Measurements from ENCODE around the gene SNCB.

Gene SNCB

GRCh38 chr5:176644294-176644693, 14.0 kb upstream of the SNCB start:
- no peak for DNase-seq (ENCODE audit: low read depth)

GRCh38 chr5:176643491-176644219, 13.3 kb upstream of the SNCB start:
- DNase-seq (ENCODE audit: low read depth): no peak

GRCh38 chr5:176642675-176643490, 12.5 kb upstream of the SNCB start:
- DNase-seq (ENCODE audit: low read depth): no peak

GRCh38 chr5:176640616-176641015, 10.3 kb upstream of the SNCB start:
- no peak for DNase-seq (ENCODE audit: low read depth)

GRCh38 chr5:176639981-176640380, 9.6 kb upstream of the SNCB start:
- DNase-seq (ENCODE audit: low read depth): no peak

- no peak for DNase-seq (ENCODE audit: low read depth)
Measured at GRCh38 chr5:176639208-176639607, 8.9 kb upstream of the SNCB start.

- DNase-seq (ENCODE audit: low read depth): no peak
Measured at GRCh38 chr5:176638437-176638836, 8.1 kb upstream of the SNCB start.

- no peak for DNase-seq (ENCODE audit: low read depth)
Measured at GRCh38 chr5:176637556-176637955, 7.2 kb upstream of the SNCB start.

GRCh38 chr5:176636426-176636825, 6.1 kb upstream of the SNCB start:
- DNase-seq (ENCODE audit: low read depth): no peak

- no peak for DNase-seq (ENCODE audit: low read depth)
Measured at GRCh38 chr5:176633598-176633997, 3.3 kb upstream of the SNCB start.

GRCh38 chr5:176632745-176633144, 2.4 kb upstream of the SNCB start:
- no peak for DNase-seq (ENCODE audit: low read depth)

- no peak for DNase-seq (ENCODE audit: low read depth)
Measured at GRCh38 chr5:176631383-176632200, 1.3 kb upstream of the SNCB start.

GRCh38 chr5:176630681-176631222, 418 bp upstream of the SNCB start:
- no peak for DNase-seq (ENCODE audit: low read depth)

- DNase-seq (ENCODE audit: low read depth): no peak
Measured at GRCh38 chr5:176629317-176629852, 949 bp downstream of the SNCB start.

- DNase-seq (ENCODE audit: low read depth): no peak
Measured at GRCh38 chr5:176628406-176629228, 1.7 kb downstream of the SNCB start.

GRCh38 chr5:176627582-176627981, 2.8 kb downstream of the SNCB start:
- no peak for DNase-seq (ENCODE audit: low read depth)

- DNase-seq (ENCODE audit: low read depth): no peak
Measured at GRCh38 chr5:176626876-176627236, 3.5 kb downstream of the SNCB start.

- no peak for DNase-seq (ENCODE audit: low read depth)
Measured at GRCh38 chr5:176625966-176626875, 4.1 kb downstream of the SNCB start.

- DNase-seq (ENCODE audit: low read depth): no peak
Measured at GRCh38 chr5:176625512-176625911, 4.8 kb downstream of the SNCB start.

- no peak for DNase-seq (ENCODE audit: low read depth)
Measured at GRCh38 chr5:176624938-176625337, 5.4 kb downstream of the SNCB start.

All from amniotic epithelial cell (primary cell).